Hematopoietic multipotent progenitor cell (in vitro differentiated cells): Measurements from ENCODE around the gene GABRG2. TPM values are rescaled to one million over a fixed set of nuclear protein-coding genes. Genes with fewer than 3 reads are reported as not detected.
"Not testable (repeated sequence)": the region's sequence is repeated elsewhere in the genome, so short reads cannot be mapped to it uniquely, and the experiment has no call there.

Experiments
- DNase-seq, 3 donors: peaks; one replicate each; pipeline ENCODE4 v3.0.0-alpha.2; 2011 to 2015; ENCODE audit warnings: low read depth in 2 of 3, low spot score in 2 of 3
- total RNA-seq: library from RNA; depleted of rRNA; stranded (reverse); fragments of >200 nt; gene quantifications from one replicate; pipeline ENCODE4 v1.2.3, GENCODE V29; 2012

Gene GABRG2
- total RNA-seq = under 0.01 TPM

GRCh38 chr5:162067655-162068411 lies at the start of gene GABRG2:
Gene GABRG2 (plus strand): TSS chr5:162067773. CDS start chr5:162068000, 227 bp downstream.
- no peak for DNase-seq

- DNase-seq = no peak
Measured at GRCh38 chr5:162025312-162025711, 42.3 kb upstream of the GABRG2 start.

GRCh38 chr5:162026803-162027202 lies 40.8 kb upstream of the GABRG2 start:
- DNase-seq = no peak

GRCh38 chr5:162037431-162037830 lies 30.1 kb upstream of the GABRG2 start:
- no peak for DNase-seq

GRCh38 chr5:162047279-162047678 lies 20.3 kb upstream of the GABRG2 start:
- DNase-seq = no peak

GRCh38 chr5:162052676-162053075 lies 14.9 kb upstream of the GABRG2 start:
- DNase-seq = no peak

GRCh38 chr5:162055095-162055494 lies 12.5 kb upstream of the GABRG2 start:
- not testable (repeated sequence) for DNase-seq

- no peak for DNase-seq
Measured at GRCh38 chr5:162067162-162067561, 411 bp upstream of the GABRG2 start.

GRCh38 chr5:162068412-162068811 lies 839 bp downstream of the GABRG2 start:
- peak in 2 of 3 donors; percentile 39 to 73 for DNase-seq

- no peak for DNase-seq
Measured at GRCh38 chr5:162068936-162069335, 1.4 kb downstream of the GABRG2 start.

GRCh38 chr5:162078805-162079204 lies 11.2 kb downstream of the GABRG2 start:
- no peak for DNase-seq

GRCh38 chr5:162091336-162091735 lies 23.8 kb downstream of the GABRG2 start:
- peak in 1 of 3 donors; percentile 14 for DNase-seq

GRCh38 chr5:162096448-162096847 lies 28.9 kb downstream of the GABRG2 start:
- peak in 1 of 3 donors; percentile 45 for DNase-seq

- no peak for DNase-seq
Measured at GRCh38 chr5:162107591-162107990, 40.0 kb downstream of the GABRG2 start.

GRCh38 chr5:162119801-162120200 lies 52.2 kb downstream of the GABRG2 start:
- no peak for DNase-seq

GRCh38 chr5:162128117-162128516 lies 60.5 kb downstream of the GABRG2 start:
- DNase-seq = no peak

- no peak for DNase-seq
Measured at GRCh38 chr5:162132348-162132747, 64.8 kb downstream of the GABRG2 start.

GRCh38 chr5:162139190-162139589 lies 71.6 kb downstream of the GABRG2 start:
- no peak for DNase-seq

- DNase-seq = no peak
Measured at GRCh38 chr5:162154242-162154641, 86.7 kb downstream of the GABRG2 start.

GRCh38 chr5:162160401-162160800 lies 92.8 kb downstream of the GABRG2 start:
- DNase-seq = no peak

GRCh38 chr5:162163663-162164062 lies 96.1 kb downstream of the GABRG2 start:
- no peak for DNase-seq

GRCh38 chr5:162174358-162174974 lies 106.9 kb downstream of the GABRG2 start:
- no peak for DNase-seq
